ENCODE data around the gene HEXA.
A peak's percentile ranks its signal among the peaks of the same experiment; 100 is the strongest.

HEXA gene

DNA sequence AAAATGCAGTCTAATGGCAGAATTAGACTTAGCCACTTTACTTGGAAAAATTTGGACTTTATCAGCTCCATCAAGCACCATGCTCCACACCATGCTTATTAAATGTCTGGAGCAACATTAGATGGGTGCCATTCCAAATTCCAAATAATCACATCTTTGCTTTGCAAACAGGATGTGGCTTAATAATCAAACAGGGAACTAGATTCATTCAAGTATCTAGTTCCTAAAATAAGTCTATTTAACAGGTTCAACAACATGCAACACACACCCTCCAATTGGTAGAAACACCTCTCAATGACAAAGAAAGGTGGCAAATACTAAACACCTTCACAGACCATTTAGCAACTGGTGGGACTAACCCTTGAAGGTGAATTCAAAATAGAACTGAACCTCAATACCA, 3.5 kb downstream of the HEXA start:
- ATAC-seq = no peak

DNA sequence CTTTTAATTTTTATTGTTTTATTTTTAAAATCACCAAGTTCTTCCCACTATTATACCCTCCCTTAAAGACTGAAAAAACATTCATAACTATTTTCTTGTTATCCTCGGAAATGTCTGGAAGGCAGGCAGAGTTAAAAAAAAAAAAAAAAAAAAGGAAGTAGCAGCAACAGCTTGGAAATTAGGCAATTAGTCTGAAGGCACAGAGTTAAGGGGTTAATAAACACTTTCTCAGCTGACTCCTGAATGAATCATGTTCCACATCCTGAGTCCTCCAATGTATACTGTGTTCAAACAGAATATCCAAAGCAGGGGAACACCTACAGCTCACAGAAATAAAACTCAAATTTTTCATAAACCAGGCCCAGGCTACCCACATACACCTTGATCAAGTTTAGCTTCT, 5.8 kb downstream of the HEXA start:
- no peak for ATAC-seq

DNA sequence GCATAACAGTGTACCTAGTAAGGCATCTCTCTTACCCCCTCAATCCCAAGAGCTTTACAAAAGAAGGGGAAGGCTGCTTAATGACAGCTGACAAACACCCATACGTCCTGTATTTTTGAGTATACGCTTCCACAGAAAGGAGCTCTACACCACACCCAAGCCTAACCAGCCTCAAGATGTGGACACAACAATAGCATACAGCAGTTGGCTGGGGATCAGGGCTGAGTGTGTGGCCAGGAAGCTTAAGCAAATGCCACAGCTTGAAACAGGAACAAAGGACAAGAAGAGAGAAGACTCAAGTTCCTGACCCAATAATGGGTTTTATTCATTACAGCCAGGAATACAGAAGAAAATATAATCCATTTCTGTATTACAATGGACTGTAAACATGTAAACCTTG, 6.9 kb downstream of the HEXA start:
- no peak for ATAC-seq

DNA sequence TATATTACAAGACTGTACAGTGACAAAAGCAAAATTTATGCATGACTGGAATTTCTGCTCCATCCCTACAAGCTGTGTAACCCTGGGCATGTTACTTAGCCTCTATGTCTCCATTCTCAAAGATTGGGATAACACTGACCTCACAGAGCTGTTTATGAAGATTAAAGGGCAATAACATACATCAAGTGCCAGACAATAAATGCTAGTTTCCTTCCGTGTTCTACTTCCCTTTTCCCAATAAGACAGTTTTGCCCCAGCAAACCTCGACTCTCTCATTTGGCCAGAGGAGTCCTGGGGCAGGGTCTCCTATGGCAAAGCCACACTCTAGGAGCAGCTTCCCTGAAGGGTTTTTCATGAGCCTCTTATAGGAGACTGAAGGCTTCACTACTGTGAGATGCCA, 7.5 kb downstream of the HEXA start:
- ATAC-seq = no peak

DNA sequence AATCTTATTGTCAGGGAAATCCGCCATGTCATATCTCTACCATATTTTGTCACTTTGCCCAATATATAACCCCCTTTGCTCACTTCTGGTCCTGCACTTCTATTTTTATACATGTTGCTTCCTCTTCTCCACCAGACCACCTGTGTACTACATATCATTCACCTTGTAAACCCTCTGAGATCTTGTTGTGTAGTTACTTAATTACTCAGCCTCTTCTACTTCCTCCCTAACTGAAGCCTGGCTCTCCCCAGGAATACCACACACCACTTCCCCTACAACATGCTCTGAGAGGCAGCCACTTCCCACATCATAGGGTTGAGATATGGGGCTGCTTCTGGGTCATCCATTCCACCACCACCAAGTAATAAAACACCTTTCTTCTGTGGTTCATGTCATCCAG, 10.0 kb downstream of the HEXA start:
- peak; percentile 58 to 65 for ATAC-seq

DNA sequence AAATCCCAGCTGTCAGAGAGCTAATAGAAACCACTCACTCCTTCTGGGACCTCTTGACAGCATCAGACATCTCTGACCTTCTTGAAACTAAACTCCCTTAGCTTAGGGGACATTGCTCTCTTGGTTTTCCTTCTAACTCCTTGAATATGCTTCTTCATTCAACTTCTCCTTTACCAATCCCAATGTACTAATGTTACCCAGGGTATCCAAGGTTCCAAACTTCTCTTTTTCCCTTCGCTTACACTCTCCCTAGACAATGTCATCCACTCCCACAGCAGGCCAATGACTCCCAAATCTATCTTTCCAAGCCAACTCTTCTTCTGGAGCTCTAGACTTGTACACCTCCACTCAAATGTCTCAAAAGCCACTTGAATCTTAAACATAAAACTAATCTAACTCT, 14.6 kb downstream of the HEXA start:
- ATAC-seq = no peak

DNA sequence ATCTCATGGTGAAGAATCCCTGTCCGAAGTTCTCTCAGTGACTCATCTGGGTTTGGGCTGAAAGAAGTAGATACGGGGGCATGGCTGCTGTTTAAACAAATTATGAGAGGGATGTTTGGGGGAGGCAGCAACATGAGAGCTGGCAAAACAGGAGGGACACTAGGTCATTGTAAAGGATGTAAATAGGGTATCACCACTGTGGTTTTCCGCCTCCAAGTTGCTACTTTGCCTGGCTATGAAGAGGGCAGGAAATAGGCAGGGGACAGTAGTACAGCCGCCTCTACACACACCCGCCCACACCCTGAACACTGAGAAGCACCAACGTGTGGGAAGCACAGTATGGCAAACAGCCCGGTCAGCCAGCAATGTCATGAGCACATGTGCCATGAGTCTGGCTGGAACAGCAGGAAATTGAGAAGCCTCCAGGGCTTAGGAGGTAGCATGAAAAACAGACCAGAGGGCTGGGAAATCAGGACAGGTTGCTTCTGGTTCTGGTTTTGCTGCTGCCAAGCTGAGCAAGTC, 17.1 kb downstream of the HEXA start:
- no peak for ATAC-seq

DNA sequence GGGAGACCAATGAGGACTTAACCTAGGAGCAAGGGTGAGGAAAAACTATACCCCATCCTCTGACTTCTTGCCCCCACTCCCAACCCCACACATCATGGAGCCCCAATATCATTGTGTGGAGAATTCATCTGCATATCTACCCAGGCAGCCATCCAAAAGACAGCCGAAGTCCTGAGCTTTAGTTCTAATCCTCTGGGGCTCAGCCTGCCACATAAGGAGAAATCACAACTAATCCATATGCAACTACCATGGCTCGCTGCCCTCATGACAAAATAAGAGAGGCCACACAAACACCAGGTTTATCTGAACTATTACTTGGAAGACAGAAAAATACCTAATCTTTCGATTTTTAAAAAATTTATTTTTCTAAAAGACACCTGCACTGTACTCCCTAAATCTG, 17.7 kb downstream of the HEXA start:
- ATAC-seq = no peak

DNA sequence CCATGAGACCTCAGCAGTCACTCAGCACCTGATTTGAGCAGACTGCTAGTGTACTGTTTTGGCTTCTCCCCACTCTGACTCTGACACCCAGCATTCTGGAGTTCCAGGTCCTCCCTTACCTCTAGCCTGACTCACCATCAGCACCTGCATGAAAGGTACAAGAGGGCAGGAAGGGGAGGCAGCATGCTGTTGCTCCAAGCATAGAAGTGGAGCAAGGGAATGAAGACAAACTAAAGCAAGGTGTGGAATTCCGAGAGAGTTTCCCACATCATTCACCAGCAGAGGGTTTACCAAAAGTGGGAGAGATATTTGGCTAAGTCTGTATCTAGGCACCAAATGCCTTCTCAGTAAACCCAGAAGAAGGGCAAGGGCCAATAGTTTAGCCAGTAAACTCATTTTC, 21.3 kb downstream of the HEXA start:
- ATAC-seq = no peak

DNA sequence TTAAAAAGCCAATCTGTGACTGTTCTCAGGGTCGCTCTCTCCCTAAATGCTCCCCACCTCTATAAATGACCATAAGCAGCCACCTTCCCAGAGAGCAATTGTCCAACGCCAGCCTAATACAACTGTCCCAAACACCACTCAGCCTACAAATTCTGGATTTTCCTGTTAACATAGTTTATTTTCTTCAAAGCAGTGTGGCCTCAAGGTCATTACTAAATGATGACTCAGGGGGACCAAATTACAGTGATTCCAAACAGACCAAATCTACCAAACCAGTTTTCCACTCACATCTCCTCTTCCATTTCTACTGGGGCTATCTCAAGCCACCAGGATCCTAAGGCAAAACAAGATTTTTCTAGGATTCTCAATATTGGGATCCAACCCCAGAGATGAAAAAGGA, 22.5 kb downstream of the HEXA start:
- no peak for ATAC-seq

DNA sequence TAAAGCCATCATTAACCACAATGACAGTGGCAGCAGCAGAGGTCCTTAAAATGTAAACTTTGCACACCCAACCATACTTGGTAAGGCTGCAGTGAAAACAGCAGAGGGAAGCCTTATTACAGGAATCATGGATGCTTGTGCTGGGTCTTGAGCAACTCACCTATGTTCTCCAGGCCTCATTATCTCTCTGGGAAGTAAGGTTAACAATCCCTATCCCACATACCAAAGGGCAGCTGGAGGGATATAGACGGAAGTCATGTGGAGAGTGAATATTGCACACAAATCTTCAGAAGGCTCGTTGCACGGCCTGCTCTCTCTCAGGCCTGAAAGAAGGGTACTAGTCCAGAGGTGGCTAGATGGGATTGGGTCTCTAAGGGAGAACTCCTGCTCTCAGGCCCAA, 30.0 kb downstream of the HEXA start:
- no peak for ATAC-seq

DNA sequence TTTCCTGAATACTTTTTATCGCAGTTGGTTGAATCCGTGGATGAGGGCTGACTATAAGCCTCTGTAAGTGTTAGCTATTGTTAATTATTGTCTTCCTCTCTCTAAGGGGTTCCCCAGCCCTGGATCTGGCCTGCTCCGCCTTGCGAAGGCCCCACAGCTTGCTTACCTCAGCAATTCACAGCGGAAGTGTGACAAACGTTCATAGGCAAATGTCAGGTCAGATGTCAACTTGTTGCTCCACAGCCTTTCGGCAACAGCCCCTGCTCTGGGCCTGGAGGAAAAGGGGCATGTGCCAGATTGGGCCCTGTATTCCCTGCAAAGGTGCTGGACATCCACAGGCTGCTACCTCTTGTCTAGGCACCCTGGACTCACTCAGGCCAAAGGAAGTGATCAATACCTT, 30.5 kb downstream of the HEXA start:
- ATAC-seq = no peak

DNA sequence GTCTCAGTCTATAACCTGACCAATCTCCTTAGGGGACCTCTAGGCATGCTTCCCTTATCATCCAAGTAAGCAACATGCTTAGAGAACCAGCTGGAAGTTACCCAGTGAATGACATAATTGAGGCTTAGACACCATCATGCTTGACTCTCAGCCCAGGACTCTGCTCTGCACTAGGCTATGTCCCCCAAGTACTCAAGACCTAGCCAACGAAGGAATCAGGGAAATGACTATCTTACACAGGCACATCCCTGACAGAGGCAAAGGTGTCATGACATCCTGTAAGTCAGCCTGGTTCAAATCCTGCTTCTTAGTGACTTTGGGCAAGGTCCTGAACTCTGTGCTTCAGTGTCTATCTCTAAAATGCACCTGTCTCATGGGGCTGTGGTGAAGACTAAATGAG, 31.2 kb downstream of the HEXA start:
- ATAC-seq = no peak

DNA sequence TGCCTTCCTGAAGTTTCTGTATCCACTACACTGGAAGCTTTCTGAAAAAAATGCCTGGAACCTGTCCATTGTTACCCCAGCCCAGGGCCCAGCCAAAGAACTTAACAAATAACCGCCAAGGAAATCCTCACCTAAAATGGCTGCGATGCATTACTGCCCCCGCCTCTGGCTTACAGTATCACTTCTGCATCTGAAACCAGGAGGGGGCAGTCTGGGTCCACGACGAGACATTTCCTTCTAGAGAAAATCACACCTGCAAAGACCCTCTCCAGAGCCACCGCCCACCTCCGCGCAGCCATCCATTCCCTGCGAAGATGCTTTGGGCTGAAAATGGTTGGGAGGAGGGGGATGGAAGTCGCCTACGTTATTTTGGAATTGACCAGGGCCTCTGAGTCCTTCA, 33.4 kb downstream of the HEXA start:
- peak; percentile 20 to 41 for ATAC-seq

DNA sequence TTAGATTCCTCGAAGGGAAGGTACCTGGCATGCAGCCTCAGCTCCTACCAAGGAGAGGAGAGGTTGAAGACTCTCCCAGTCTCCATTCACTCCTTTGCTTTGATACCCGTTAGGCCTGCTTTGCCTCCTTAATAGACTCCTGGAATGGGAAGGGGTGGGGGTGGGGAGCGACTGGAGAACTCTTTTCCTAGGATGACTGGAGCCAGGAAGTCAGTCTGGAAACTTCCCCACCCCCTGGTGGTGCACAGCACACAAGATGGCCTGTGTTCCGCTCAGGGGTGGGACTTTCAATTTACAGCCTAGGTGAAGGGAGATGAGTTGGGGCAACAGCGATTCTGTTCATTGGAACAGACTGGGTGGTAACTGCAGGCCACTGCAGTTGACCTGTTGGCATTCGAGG, 34.5 kb downstream of the HEXA start:
- ATAC-seq = no peak

DNA sequence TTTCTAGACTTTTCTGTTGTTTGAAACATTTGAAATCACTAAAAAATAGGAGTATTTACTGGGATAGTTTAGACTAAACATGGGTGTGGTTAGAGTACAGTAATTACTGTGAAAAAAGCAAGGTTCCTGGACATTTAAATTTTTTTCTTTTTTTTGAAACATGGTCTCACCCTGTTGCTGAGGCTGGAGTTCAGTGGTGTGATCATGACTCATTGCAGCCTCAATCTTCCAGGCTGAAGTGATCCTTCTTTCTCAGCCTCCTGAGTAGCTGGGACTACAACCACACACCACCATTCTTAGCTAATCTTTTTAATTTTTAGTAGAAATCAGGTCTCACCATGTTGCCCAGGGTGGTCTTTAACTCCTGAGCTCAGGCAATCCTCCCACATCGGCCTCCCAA, 35.4 kb downstream of the HEXA start:
- no peak for ATAC-seq

DNA sequence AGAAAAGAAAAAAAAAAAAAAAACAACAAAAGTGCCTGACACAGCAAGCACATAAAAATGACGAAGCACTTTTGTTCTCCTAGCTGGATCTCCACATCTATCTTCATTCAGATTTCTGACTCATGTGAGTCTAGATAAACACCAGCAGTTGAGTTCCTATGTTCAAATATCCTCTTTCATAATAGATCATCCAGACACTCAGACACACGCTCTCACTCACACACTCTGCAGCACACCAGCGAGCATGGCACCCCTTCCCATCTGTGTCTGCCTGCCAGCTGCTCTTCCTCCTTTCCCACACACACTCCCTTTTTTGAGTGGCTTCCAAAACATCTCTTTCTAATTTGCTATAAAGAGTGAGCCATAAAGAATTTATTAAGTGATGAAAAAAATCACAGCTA, 36.0 kb downstream of the HEXA start:
- ATAC-seq = no peak

DNA sequence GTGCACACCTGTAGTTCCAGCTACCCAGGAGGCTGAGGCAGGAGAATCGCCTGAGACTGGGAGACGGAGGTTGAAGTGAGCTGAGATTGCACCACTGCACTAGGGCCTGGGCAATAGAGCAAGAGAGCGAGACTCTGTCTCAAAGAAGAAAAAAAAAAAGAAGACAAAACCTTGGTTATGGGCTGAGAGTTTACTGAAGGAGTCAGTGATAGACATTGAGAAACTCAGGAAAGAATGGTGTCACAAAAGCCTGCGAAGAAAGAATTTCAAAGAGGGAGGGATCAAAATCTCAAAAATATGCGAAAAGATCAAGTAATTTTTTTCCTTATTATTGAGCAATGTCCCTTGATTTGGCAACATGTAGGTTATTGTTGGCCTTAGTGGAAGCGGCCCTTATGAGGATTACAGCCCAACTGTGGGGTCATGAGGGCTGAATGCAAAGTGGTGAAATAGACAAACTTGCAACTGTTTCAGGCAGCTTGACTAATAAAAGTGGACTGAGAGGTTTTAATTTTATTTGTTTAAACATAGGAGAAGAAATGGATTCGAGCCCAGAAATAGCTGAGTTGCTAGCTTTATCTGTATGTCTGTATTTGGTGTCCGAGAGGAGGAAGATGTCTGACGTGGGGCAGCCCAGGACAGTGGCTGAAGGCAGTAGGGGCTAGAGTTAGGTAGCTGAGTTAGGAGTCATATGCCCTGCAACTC, 37.0 kb downstream of the HEXA start:
- no peak for ATAC-seq

DNA sequence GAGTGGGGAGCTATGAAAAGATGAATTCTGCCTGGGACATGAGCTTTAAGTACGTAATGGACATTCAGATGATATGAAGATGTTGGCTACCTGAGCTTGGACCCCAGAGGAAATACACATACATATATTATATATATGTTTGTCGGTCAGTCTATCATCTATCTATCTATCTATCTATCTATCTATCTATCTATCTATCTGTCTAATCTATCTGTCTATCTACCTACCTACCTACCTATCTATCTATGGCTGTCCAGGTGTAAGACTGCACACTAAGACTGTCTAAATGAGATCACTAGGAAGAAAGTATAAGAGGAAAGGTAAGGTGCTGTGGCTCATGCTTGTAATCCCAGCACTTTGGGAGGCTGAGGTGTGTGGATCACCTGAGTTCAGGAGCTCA, 37.7 kb downstream of the HEXA start:
- ATAC-seq = no peak

DNA sequence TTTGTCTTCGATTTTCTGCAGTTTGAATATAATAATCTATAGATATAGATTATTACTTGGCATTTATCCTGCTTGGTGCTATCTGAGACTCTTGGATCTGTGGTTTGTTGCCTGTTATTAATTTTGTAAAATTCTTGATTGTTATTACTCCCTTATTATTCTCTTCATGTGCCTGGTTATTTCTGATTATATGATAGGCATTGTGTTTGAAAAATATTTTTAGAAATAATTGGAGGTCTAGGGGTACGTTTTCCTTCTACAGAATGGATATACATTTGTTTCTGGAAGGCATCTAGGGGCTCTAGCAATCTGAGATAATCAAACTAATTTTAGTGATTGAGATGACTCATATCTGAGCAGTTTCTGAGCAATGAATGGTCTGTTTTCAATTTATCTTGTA, 41.0 kb downstream of the HEXA start:
- ATAC-seq = no peak

DNA sequence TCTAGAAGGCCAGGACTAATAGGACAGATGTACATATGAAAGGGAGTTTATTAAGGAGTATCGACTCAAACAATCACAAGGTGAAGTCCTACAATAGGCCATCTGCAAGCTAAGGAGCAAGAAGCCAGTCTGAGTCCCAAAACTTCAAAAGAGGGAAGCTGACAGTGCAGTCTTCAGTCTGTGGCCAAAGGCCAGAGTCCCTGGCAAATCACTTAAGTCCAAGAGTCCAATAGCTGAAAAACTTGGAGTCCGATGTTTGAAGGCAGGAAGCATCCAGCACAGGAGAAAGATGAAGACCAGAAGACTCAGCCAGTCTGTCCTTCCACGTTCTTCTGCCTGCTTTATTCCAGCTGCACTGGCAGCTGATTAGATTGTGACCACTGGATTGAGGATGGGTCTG, 44.8 kb downstream of the HEXA start:
- ATAC-seq = no peak

DNA sequence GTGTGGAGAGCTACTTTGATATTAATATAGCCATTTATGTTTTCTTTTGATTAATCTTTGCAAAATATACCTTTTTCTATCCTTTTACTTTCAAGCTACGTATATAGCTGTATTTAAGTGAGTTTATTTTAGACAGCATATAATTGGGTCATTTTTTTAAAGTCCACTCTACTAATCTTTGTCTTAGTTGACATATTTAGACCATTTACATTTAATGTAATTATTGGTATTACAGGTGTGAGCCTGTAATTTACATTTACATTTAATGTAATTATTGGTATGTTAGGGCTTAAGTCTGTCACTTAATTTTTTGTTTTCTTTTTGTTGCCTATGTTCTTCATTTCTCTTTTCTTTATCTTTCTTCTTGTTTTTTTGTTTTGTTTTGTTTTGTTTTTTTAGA, 52.1 kb downstream of the HEXA start:
- no peak for ATAC-seq

DNA sequence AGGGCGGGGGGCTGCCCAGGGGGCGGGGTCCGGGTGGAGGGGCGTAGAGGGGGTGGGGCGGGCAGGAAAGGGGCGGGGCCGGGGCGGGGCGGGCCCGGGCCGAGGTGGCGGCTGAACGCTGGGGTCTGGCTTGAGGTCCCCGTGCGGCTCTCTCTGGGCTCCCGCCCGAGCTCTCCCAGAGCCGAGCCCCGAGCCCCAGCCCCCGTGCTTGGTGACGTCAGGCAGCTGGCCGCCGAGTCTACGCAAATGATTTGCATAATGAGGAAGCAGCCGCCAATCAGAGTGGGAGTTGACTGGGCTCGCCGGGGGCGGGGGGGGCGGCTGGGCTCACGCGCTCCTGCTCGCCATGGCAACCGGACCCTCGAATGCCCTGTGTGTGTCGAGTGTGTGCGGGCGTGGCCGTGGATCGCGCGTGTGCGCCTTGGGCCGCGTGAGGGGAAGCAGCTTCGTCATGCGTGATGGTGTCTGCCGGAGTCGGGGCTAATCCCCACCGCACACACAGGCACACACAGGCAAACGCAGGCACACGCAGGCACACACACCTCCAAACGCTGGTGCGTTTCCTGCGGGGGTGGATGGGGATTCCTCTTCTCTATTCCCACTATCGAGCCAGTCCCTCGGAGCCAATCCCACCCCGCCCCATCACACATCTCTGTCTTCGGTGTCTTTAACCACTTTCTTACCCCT, 55.7 kb downstream of the HEXA start, which contains the start of gene CELF6:
Gene CELF6 (minus strand): TSS at position 173 of the 687 bp plus-strand sequence. CDS start 283 bp downstream, outside the sequence.
- ATAC-seq = peak; percentile 75 to 80

DNA sequence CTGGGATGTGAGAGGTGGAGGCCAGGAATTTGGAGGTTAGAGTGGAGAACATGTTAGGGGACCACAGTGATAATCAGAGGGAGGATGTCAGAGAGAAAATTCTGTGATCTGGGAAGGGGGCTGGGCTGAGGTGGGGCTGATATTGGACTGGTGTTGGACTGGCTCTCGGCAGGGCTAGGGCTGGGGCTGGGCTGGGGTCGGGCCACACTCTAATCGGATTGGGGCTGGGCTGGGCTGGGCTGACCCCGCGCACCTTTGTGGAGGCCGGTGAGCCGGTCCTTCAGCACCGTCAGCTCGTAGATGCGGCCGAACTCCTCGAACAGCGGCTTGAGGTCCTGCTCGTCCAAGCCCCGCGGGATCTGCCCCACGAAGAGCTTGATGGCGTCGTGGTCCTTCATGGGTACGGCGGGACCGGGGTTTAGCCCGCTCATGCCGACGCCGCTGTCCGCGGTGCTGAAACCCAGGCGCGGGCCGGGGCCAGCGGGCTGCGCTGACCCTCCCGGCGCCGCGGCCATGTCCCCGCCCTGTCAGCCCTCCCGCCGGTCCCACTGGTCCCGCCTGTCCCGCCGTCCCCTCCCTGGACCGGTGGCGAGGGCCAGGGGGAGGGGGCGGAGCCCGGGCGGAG, 56.3 kb downstream of the HEXA start:
- ATAC-seq = peak; percentile 27 to 42
